H1 (cell line): Measurements from ENCODE around the gene SLC39A2. TPM values are rescaled to one million over a fixed set of nuclear protein-coding genes. Genes with fewer than 3 reads are reported as not detected.
A peak's percentile ranks its signal among the peaks of the same experiment; 100 is the strongest.

ENCODE experiments used
- CTCF ChIA-PET: fragments of 300-600 bp; sonication (Branson Sonifier 250); formaldehyde crosslinking; loops from one replicate; lab custom pipeline; 2021; ENCODE audit not compliant: partially characterized antibody; lab: Charles Lee
- POLR2A ChIA-PET: fragments of 300-600 bp; sonication (Branson Sonifier 250); formaldehyde crosslinking; loops from one replicate; lab custom pipeline; 2021; ENCODE audit warnings: inconsistent platforms; ENCODE audit not compliant: partially characterized antibody; lab: Charles Lee
- DNase-seq, 2 experiments: peaks; one replicate each; pipeline versions ENCODE4 v3.0.0 to v3.0.0-alpha.2; 2010 to 2022; ENCODE audit warnings: low spot score in 2 of 2, low read depth in 1 of 2, mixed read lengths in 1 of 2
- FAIRE-seq: peaks from 2 replicates; lab custom pipeline; 2011; peaks lifted over from hg19 to GRCh38; lab: Jason Lieb, UNC
- H2AFZ ChIP-seq: 2 replicates; pipeline ENCODE4 v1.8.1; 2012; ENCODE audit warnings: low read length, inconsistent platforms
- H2AK5ac ChIP-seq: 2 replicates; pipeline ENCODE4 v1.6.1; 2013; ENCODE audit warnings: low read depth, low read length
- H2BK120ac ChIP-seq: replicated peaks from 2 replicates; pipeline ENCODE3; 2013; ENCODE audit warnings: low read depth, low read length, inconsistent platforms
- H2BK12ac ChIP-seq: 2 replicates; pipeline ENCODE4 v1.6.1; 2013; ENCODE audit warnings: low read depth, low read length
- H2BK15ac ChIP-seq: 2 replicates; pipeline ENCODE4 v1.6.1; 2013; ENCODE audit warnings: low read length
- H2BK20ac ChIP-seq: 2 replicates; pipeline ENCODE4 v1.6.1; 2013; ENCODE audit warnings: low read length
- H2BK5ac ChIP-seq: 2 replicates; pipeline ENCODE4 v1.6.1; 2013; ENCODE audit warnings: low read depth, low read length
- H3K14ac ChIP-seq: 2 replicates; pipeline ENCODE4 v1.6.1; 2013; ENCODE audit warnings: inconsistent platforms; ENCODE audit not compliant: insufficient read length
- H3K18ac ChIP-seq: 2 replicates; pipeline ENCODE4 v1.6.1; 2013; ENCODE audit warnings: low read length; ENCODE audit errors: extremely low read depth
- H3K23ac ChIP-seq: 2 replicates; pipeline ENCODE4 v1.6.1; 2013; ENCODE audit warnings: inconsistent platforms; ENCODE audit not compliant: insufficient read length
- H3K23me2 ChIP-seq: 2 replicates; pipeline ENCODE4 v1.6.1; 2013; ENCODE audit warnings: low read depth, low read length
- H3K27ac ChIP-seq: 2 replicates; pipeline ENCODE4 v1.6.1; 2011; ENCODE audit warnings: low read depth, low read length, inconsistent platforms
- H3K27me3 ChIP-seq, 4 experiments: replicated peaks in 1 of 4; 1 replicate in 1 of 4; 2 replicates in 3 of 4; pipeline versions ENCODE4 v1.6.1 to v1.8.1; 2011 to 2013; ENCODE audit warnings: low read length in 3 of 4, mild to moderate bottlenecking in 3 of 4, inconsistent platforms in 2 of 4, mixed read lengths in 2 of 4, moderate library complexity in 1 of 4; ENCODE audit not compliant: control insufficient read depth in 3 of 4, insufficient read depth in 3 of 4; ENCODE audit errors: extremely low read depth in 1 of 4
- H3K36me3 ChIP-seq, 4 experiments: 2 replicates each; pipeline versions ENCODE4 v1.6.1 to v1.8.1; 2011 to 2013; ENCODE audit warnings: mild to moderate bottlenecking in 4 of 4, low read length in 3 of 4, moderate library complexity in 2 of 4, control low read depth in 1 of 4, inconsistent platforms in 1 of 4; ENCODE audit not compliant: insufficient read depth in 4 of 4, control insufficient read depth in 2 of 4
- H3K4ac ChIP-seq: replicated peaks from 2 replicates; pipeline ENCODE3; 2013; ENCODE audit warnings: low read length, low read depth, mixed read lengths, inconsistent platforms; ENCODE audit not compliant: insufficient read length
- H3K4me1 ChIP-seq, 4 experiments: replicated peaks in 1 of 4; 1 replicate in 1 of 4; 2 replicates in 3 of 4; pipeline versions ENCODE4 v1.6.1 to v1.8.1; 2011 to 2013; ENCODE audit warnings: low read length in 3 of 4, inconsistent platforms in 2 of 4, mixed read lengths in 1 of 4; ENCODE audit not compliant: insufficient read depth in 4 of 4, control insufficient read depth in 3 of 4
- H3K4me2 ChIP-seq, 2 experiments: 2 replicates each; pipeline versions ENCODE4 v1.6.1 to v1.8.1; 2011 to 2013; ENCODE audit warnings: low read depth in 2 of 2, low read length in 2 of 2, control low read depth in 1 of 2, inconsistent platforms in 1 of 2, mild to moderate bottlenecking in 1 of 2; ENCODE audit not compliant: insufficient read depth in 1 of 2
- H3K4me3 ChIP-seq, 4 experiments: fragments of 200-600, 300-600 bp in 1 of 4; sonication (generic), shearing (Covaris generic), sonication (Bioruptor Twin) in 1 of 4; 2 replicates each; pipeline versions ENCODE4 v1.5.1 to v1.8.1; 2011 to 2016; ENCODE audit warnings: low read length in 4 of 4, low read depth in 3 of 4, control low read depth in 2 of 4, inconsistent platforms in 2 of 4, mild to moderate bottlenecking in 2 of 4, mixed read lengths in 1 of 4, moderate library complexity in 1 of 4; ENCODE audit not compliant: insufficient read depth in 2 of 4; ENCODE audit errors: extremely low read depth in 1 of 4
- H3K56ac ChIP-seq: replicated peaks from 2 replicates; pipeline ENCODE3; 2013; ENCODE audit warnings: low read depth, mild to moderate bottlenecking, mixed read lengths, low read length, inconsistent platforms; ENCODE audit not compliant: insufficient read length
- H3K79me1 ChIP-seq: 2 replicates; pipeline ENCODE4 v1.6.1; 2013; ENCODE audit warnings: low read depth, low read length, control low read depth
- H3K79me2 ChIP-seq, 2 experiments: 2 replicates each; pipeline versions ENCODE4 v1.6.1 to v1.8.1; 2012 to 2013; ENCODE audit warnings: low read length in 2 of 2, mild to moderate bottlenecking in 2 of 2, inconsistent platforms in 1 of 2; ENCODE audit not compliant: insufficient read depth in 2 of 2, control insufficient read depth in 1 of 2
- H3K9ac ChIP-seq, 4 experiments: replicated peaks in 1 of 4; 1 replicate in 1 of 4; 2 replicates in 3 of 4; pipeline versions ENCODE4 v1.6.1 to v1.8.1; 2011 to 2013; ENCODE audit warnings: low read depth in 3 of 4, low read length in 3 of 4, control low read depth in 2 of 4, mild to moderate bottlenecking in 2 of 4, moderate library complexity in 2 of 4, inconsistent platforms in 1 of 4; ENCODE audit errors: extremely low read depth in 1 of 4
- H3K9me3 ChIP-seq, 2 experiments: 2 replicates each; pipeline versions ENCODE4 v1.6.1 to v1.8.1; 2012 to 2013; ENCODE audit warnings: mild to moderate bottlenecking in 2 of 2, moderate library complexity in 2 of 2, control low read depth in 1 of 2, inconsistent platforms in 1 of 2, low read depth in 1 of 2, low read length in 1 of 2, mixed read lengths in 1 of 2; ENCODE audit not compliant: insufficient read depth in 2 of 2
- H4K20me1 ChIP-seq, 2 experiments: replicated peaks in 1 of 2; 2 replicates each; pipeline versions ENCODE3 to v1.8.1; 2011 to 2013; ENCODE audit warnings: inconsistent platforms in 2 of 2, low read length in 2 of 2, mild to moderate bottlenecking in 1 of 2; ENCODE audit not compliant: insufficient read depth in 2 of 2, control insufficient read depth in 1 of 2
- H4K5ac ChIP-seq: 2 replicates; pipeline ENCODE4 v1.6.1; 2013; ENCODE audit warnings: low read length, low read depth, mixed read lengths, inconsistent platforms; ENCODE audit not compliant: insufficient read length
- H4K8ac ChIP-seq: 2 replicates; pipeline ENCODE4 v1.8.0; 2013; ENCODE audit warnings: mild to moderate bottlenecking, moderate library complexity, low read length, inconsistent platforms; ENCODE audit not compliant: insufficient read depth; ENCODE audit errors: extremely low read depth
- H4K91ac ChIP-seq: replicated peaks from 2 replicates; pipeline ENCODE3; 2013; ENCODE audit warnings: low read length, mixed read lengths, inconsistent platforms; ENCODE audit not compliant: insufficient read length
- BRCA1 ChIP-seq: IDR thresholded peaks from 2 replicates; pipeline ENCODE4 v1.6.1; 2012; ENCODE audit warnings: low read depth, low read length, improper control_type of control experiment
- CHD2 ChIP-seq: IDR thresholded peaks from 2 replicates; pipeline ENCODE4 v1.6.1; 2012; ENCODE audit warnings: low read length, improper control_type of control experiment
- EGR1 ChIP-seq: IDR thresholded peaks from 2 replicates; pipeline ENCODE4 v1.6.1; 2011; ENCODE audit warnings: low read depth, low read length, borderline replicate concordance
- FOSL1 ChIP-seq: IDR thresholded peaks from 2 replicates; pipeline ENCODE4 v1.6.1; 2011; ENCODE audit warnings: mild to moderate bottlenecking, low read depth, low read length, moderate library complexity; ENCODE audit not compliant: insufficient read depth
- SUZ12 ChIP-seq: fragments of 200-600 bp; sonication (generic); IDR thresholded peaks from 2 replicates; pipeline ENCODE4 v1.6.1; 2012; ENCODE audit warnings: mild to moderate bottlenecking, inconsistent platforms, low read length, moderate library complexity, mixed read lengths
- TEAD4 ChIP-seq: IDR thresholded peaks from 2 replicates; pipeline ENCODE4 v1.6.1; 2012; ENCODE audit warnings: low read depth, low read length, inconsistent platforms, mixed read lengths
- ZNF274 ChIP-seq: IDR thresholded peaks from 2 replicates; pipeline ENCODE4 v1.7.0; 2012; ENCODE audit warnings: low read length, borderline replicate concordance; ENCODE audit errors: extremely low read depth
- WGBS, 2 experiments: shearing (Covaris generic) in 1 of 2; methylation state at CpG; one replicate each; pipeline versions ENCODE4 v1.1.6 to v1.1.7; 2013 to 2015; ENCODE audit warnings: low lambda C conversion rate in 2 of 2, mixed read lengths in 2 of 2, inconsistent platforms in 1 of 2, low coverage in 1 of 2, missing lambda C conversion rate in 1 of 2; ENCODE audit not compliant: insufficient replicate concordance in 2 of 2, insufficient coverage in 1 of 2, insufficient read length in 1 of 2; ENCODE audit errors: extremely low coverage in 1 of 2, missing lambda C conversion rate in 1 of 2; 5-methylcytosine and 5-hydroxymethylcytosine counted together
- polyA plus RNA-seq, 7 experiments: library from polyadenylated mRNA; depleted of rRNA in 3 of 7; stranded (reverse) in 5 of 7; unstranded in 2 of 7; fragments of >200 nt in 5 of 7; fragments of 200-250 nt in 2 of 7; gene quantifications; 1 replicate in 5 of 7; 2 replicates in 1 of 7; 4 replicates in 1 of 7; pipeline versions ENCODE4 v1.2.1 to v1.2.3, GENCODE V29; 2011 to 2013; ENCODE audit warnings: missing spikeins in 2 of 7, mixed read lengths in 2 of 7
- total RNA-seq: library from RNA; stranded (reverse); fragmentation: NEBNext Ultra II Directional; extraction: Animal tissue kit (Norgen Biotek cat#: 25700); gene quantifications from 2 replicates; pipeline ENCODE4 v1.2.1, GENCODE V29; 2021
- TF ChIP-seq, protein P1 (sequence below), 3 experiments: IDR thresholded peaks; 1 replicate in 2 of 3; 2 replicates in 1 of 3; pipeline versions ENCODE4 v1.5.1 to v1.6.1; 2011; ENCODE audit warnings: low read length in 3 of 3, mild to moderate bottlenecking in 3 of 3, inconsistent platforms in 2 of 3, low read depth in 1 of 3, moderate library complexity in 1 of 3; ENCODE audit not compliant: insufficient read depth in 1 of 3; ENCODE audit errors: control extremely low read depth in 1 of 3

The SLC39A2 gene
- total and polyA plus RNA-seq, 2 of the 8 experiments (the other 6 are each of a cell fraction or from before 2014, with no cell fraction given) = 0.14 to 0.22 TPM

DNA sequence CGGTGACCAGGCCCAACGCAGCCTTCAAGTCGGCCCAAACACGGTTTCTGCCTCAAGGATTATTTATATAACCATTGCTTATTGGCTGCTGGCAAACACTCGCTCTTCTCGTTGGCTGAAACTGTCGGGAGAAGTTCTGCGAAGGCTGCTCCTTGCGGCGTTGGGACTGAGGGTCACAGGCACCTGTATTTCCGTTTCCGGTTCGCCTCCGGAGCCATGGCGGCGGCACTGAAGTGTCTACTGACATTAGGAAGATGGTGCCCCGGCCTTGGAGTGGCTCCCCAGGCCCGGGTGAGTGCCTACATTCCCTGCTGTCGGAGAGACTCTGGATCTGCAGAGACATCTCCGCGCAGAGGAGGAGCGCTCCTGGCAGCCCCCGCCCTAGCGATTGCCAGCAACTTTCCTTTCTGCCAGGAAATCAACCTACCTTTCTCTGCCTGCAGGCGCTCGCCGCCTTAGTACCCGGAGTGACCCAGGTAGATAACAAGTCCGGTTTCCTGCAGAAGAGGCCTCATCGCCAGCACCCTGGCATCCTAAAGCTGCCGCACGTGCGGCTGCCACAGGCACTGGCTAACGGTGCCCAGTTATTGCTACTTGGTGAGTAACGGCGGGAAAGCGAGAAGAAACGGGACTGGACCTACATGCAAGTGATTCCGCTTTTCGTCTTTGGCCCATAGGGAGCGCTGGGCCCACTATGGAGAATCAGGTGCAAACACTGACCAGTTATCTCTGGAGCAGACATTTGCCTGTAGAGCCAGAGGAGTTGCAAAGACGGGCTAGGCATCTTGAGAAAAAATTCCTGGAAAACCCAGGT lies 9.1 kb upstream of the SLC39A2 start, which contains the start of gene METTL17:
METTL17 (plus strand) TSS at position 194 of the 814 bp plus-strand sequence; CDS start at position 217, 23 bp downstream.
- no peak within 1 kb of the TSS for H3K56ac ChIP-seq
- H2AFZ ChIP-seq = peak within 1 kb of the TSS; percentile 36; the same call in 1 of the 2 replicates
- peaks cover 4% of the 10 kb centered on the region; the same call in 1 of the 2 replicates for H3K23me2 ChIP-seq
- 0 out of 2 replicates have a peak within 1 kb of the TSS, but pooled peaks have one; percentile 66 for H2AK5ac ChIP-seq
- H3K14ac ChIP-seq = no peak within 1 kb of the TSS
- H3K79me1 ChIP-seq = no peaks in the 10 kb centered on the region
- peak within 1 kb of the TSS; percentile 65 to 98 (median 96) for H3K4me3 ChIP-seq
- peak within 1 kb of the TSS; percentile 51 for H4K5ac ChIP-seq
- peak within 1 kb of the TSS; percentile 50 to 79 (median 76) for H3K9ac ChIP-seq
- FAIRE-seq = peak; percentile 58
- ChIA-PET CTCF (interaction anchor here (0.7 to 2.4 kb wide), 5 partner anchors 9 to 102 kb away, joined by 3 to 7 read pairs (median 4); no protein-coding TSS in a partner anchor), POLR2A (interaction anchor here (0.9 kb wide), 1 partner anchor 11 kb away, joined by 3 read pairs; no protein-coding TSS in a partner anchor)
- peak within 1 kb of the TSS; percentile 92 for H4K8ac ChIP-seq
- H3K4me2 ChIP-seq = peak within 1 kb of the TSS; percentile 69 to 89
- H2BK15ac ChIP-seq = 0 out of 2 replicates have a peak within 1 kb of the TSS, but pooled peaks have one; percentile 4
- peaks cover 2 to 4% (median 4%) of the 10 kb centered on the region in 4 experiments; a peak in 3 of 7 replicates for H3K4me1 ChIP-seq
- peak within 1 kb of the TSS; percentile 94; the same call in 1 of the 2 replicates for H2BK12ac ChIP-seq
- no peaks in the 10 kb centered on the region for H3K9me3 ChIP-seq
- WGBS, 2 experiments = 2% methylated on average over 42 of the region's 42 CpGs; no CpG with 5 or more reads in 1 of the 2 experiments
- H3K23ac ChIP-seq = no peak within 1 kb of the TSS
- peak; percentile 85 to 89 for DNase-seq
- peak within 1 kb of the TSS; percentile 82 for H2BK5ac ChIP-seq
- H3K79me2 ChIP-seq = peaks cover 0 to 19% of the 10 kb centered on the region in 2 experiments; a peak in 2 of 4 replicates
- H3K27me3 ChIP-seq = no peaks in the 10 kb centered on the region
- peaks cover 0 to 3% of the 10 kb centered on the region in 2 experiments for H4K20me1 ChIP-seq
- H4K91ac ChIP-seq = peak within 1 kb of the TSS; percentile 69
- H3K36me3 ChIP-seq = peaks cover 14 to 29% (median 23%) of the 10 kb centered on the region in 4 experiments
- peak within 1 kb of the TSS; percentile 9 for H3K4ac ChIP-seq
- H3K27ac ChIP-seq = peak within 1 kb of the TSS; percentile 34; the same call in 1 of the 2 replicates
- H3K18ac ChIP-seq = no peak within 1 kb of the TSS; the same call in 1 of the 2 replicates
- H2BK120ac ChIP-seq = peak within 1 kb of the TSS; percentile 38
- H2BK20ac ChIP-seq = 0 out of 2 replicates have a peak within 1 kb of the TSS, but pooled peaks have one; percentile 15
- TF ChIP-seq EGR1 (no peak), SUZ12 (no peak), BRCA1 (no peak), FOSL1 (no peak), ZNF274 (no peak), TEAD4 (no peak), CHD2 (peak; percentile 89)
- TF ChIP-seq, protein P1, sequence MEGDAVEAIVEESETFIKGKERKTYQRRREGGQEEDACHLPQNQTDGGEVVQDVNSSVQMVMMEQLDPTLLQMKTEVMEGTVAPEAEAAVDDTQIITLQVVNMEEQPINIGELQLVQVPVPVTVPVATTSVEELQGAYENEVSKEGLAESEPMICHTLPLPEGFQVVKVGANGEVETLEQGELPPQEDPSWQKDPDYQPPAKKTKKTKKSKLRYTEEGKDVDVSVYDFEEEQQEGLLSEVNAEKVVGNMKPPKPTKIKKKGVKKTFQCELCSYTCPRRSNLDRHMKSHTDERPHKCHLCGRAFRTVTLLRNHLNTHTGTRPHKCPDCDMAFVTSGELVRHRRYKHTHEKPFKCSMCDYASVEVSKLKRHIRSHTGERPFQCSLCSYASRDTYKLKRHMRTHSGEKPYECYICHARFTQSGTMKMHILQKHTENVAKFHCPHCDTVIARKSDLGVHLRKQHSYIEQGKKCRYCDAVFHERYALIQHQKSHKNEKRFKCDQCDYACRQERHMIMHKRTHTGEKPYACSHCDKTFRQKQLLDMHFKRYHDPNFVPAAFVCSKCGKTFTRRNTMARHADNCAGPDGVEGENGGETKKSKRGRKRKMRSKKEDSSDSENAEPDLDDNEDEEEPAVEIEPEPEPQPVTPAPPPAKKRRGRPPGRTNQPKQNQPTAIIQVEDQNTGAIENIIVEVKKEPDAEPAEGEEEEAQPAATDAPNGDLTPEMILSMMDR (IDR thresholded peaks at IDR 0.05; ENCODE audit: control extremely low read depth in 1 of 3, insufficient read depth in 1 of 3, low read depth in 1 of 3, low read length in 3 of 3) = peak; percentile 36 to 60 (median 49); a peak in 3 of 4 replicates
